Hypothalamus (tissue), 51 donors: ENCODE data around the gene EPB41.

Experiments used
- DNase-seq, 51 donors: peaks; one replicate each; lab custom pipeline; 2025; lab: John Stamatoyannopoulos, UW

EPB41 gene

DNA sequence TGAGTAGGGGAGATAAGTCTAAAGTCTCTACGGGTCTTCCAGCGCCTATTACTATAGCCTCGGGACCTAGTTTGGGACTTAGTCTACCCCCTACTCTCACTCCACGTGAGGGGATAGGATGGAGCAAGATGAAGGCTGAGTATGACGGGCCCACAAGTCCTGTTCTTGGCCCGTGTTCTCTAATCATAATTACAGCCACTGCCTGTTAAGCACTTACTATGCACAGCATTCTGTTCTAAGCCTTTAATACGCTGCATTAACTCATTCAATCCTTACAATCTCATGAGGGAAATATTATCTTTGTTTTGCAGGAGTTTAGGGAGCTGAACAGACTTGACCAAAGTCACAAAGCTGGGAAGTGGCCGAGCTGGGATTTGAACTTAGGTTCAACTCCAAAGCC lies 23.9 kb upstream of the EPB41 start:
- DNase-seq: no peak

DNA sequence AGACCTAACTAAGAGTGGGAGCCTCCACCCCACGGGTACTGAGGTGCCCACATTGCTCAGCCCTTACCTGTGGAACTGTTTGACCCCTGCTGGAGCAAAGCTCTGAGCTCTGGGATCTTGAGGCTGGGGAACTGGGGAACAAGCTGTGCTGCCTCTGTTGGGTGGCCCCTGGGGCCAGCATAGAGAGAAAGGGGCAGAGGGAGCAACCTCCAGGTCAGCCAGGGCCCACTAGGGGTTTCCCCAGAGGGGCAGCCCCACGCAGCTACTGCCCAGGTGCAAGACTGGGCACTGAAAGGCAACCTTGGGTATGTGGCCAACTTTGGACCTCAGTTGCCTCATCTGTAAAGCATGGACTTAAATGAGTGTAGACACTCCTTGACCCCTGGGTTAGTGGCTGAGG lies 23.5 kb upstream of the EPB41 start:
- no peak for DNase-seq

DNA sequence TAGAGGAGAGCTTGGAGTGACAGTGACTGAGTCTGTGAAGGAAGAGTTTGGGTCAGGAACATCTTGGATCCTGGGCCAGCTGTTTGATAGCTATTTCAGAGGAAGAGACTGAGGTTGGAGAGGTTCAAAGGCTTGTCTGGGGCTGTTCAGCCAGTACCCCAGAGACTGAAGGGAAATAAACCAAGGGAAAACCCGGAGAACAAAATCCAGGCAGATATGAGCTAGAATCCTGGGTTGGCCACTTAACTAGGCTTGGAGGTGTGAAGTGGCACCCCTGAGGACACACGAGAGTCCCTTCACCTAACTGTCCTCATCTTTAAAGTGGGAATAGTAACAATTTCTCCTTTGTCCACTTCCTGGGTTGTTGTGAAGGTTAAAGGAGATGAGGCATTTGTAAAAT lies 23.1 kb upstream of the EPB41 start:
- no peak for DNase-seq

DNA sequence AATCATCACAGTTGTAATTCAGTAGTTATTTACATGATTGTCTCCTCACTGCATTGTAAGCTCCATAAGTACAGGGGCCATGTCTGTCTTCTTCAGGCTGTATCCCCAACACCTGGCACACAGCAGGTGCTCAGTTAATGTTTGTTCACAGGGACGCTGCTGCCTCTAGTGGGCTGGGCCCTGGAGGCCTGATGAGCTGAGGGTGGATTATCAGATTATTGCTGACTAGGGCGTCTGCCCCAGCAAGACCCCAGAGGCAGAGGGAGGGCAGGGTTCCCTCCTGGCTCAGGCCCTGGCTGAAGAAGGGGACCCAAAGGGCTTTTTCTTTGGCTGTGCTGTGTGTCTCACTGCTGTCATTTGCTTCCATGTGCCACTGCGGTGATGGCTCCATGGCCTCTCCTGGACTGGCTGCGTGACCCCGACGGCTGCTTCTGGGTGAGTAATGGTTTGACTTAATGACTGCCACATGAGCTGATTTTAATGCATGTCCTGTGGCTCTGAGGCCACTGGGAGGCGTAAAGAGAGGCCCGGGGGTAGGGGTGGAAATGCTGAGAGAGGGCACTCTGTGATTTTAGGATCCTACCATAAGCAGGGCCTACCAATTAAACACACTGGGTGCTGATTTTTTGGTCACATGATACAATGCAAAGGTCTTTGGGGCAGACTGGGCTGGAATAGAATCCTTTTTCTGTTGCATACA lies 20.8 kb upstream of the EPB41 start:
- no peak for DNase-seq

DNA sequence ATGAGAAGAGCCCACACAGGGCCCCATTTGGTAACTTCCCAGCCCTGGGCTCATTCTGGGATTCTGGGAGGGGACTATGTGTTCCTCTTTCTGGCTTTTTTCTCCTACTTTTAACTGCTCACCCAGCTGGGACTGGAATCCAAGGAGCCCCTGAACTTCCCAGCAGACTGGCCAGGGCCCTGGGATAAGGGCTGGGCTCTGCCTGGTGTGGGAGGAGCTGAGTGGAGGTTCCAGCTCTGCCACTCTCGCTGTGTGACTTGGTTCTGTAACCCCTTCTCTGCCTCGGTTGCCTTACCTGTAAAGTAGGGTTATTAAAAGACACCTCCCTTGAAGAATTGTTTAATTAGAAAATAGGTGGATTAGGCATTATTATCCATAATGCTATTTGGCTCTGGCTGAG lies 19.6 kb upstream of the EPB41 start:
- DNase-seq: no peak

DNA sequence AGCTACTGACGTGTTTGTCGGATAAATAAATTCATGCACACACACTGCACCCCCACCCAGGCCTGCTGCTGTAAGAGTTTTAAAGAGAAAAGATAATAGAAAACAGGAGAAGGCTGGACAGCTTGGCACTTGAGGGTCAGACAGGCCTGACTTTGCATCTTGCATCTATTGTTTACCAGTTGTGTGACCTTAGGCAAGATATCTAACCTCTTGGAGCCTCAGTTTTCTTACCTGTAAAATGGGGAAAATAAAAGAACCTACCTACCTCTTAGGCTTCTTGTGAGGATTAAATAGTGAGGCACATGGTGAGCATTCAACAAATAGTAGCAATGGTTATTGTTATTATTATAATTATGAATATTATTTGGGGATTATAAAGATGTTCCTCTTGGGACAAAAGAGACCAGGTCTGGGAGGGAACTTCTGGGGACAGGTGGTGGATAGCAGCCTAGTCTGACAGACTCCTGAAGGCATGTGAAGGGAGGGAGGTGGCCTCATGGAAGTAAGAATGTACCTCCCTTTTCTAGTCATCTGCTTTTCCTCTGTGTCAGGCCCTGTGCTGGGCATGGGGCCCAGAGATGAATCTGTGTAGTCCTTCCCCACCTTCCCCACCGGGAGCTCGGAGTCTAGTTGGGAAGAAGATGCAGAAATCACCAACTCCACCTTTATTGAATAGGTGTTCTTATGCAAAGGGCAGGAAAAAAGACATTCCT lies 18.3 kb upstream of the EPB41 start:
- DNase-seq: no peak

DNA sequence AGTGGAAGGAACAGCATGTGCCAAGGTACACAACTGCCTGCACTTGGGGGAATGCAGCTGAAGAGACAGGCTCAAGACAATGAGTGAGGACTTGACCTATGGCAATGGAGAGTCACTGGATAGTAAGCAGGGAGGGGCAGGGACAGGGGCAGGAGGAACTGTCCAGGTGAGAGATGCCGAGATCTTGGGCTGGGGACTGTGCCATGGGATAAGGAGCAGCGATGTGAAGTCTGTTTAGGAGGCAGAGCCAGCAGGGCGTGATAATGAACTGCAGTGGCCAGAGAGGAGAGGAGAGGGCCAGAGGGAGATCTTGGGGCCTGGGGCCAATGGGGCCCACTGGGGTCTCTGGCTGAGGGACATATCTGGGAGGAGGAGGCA lies 17.8 kb upstream of the EPB41 start:
- no peak for DNase-seq

DNA sequence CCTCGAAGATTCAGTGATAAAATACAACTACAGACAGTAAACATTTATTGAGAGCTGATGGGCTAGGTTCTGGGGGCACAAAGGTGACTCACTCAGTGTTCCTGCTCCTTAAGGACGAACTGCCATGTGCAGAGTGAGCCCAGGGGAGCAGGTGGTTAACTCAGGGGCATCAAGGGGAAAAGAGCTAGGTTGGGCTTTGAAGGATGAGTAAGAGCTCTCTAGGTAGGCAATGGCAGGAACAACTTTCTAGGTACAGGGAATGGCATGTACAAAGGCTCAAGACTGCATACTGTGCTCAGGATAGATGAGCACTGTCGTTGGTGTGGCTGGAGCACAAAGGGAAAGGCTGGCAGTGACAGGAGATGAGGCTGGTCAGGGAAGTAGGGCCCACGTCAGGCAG lies 16.6 kb upstream of the EPB41 start:
- DNase-seq: no peak

DNA sequence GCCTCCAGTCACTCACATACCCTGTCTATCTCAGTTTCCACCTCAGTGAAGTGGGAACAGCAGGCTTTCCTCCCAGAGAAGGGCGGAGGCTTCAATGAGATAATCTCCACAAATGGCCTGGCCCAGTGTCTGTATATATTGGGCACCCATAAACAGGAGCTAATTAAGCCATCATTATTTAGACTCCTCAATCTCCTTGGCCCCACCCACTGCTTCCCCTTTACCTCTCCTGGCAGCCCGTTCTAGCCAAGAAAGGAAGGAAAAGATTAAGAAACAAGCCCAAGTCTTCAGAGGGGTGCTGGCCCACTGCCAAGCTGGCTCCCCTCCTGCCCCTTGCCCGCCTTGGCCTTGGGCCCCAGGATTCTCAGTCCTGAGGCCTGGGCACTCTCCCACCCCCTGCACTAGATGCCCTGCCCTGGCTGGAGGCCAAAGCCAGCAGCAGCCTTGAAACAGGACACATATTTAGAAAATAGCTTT lies 15.9 kb upstream of the EPB41 start:
- peak in 2 of 51 donors; percentile 5 to 28 for DNase-seq

DNA sequence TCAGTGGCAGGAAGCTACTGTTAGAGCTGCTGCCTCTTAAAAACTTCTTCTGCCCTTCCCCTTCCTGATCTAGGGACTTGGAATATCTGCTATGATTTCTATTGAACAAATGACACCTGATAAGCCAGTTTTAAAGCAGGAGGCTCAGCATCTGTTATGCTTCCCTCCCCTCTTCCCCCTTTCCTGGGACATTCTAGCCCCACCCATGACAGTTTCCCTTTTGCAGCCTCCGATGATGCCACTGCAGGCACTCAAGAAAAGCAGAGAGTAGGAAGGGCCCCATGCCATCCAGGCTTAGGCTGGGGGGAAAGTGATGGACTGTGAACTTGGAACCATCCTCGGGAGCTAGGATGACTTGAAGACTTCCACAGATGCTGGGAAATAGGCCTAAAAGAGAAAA lies 15.1 kb upstream of the EPB41 start:
- DNase-seq: no peak

DNA sequence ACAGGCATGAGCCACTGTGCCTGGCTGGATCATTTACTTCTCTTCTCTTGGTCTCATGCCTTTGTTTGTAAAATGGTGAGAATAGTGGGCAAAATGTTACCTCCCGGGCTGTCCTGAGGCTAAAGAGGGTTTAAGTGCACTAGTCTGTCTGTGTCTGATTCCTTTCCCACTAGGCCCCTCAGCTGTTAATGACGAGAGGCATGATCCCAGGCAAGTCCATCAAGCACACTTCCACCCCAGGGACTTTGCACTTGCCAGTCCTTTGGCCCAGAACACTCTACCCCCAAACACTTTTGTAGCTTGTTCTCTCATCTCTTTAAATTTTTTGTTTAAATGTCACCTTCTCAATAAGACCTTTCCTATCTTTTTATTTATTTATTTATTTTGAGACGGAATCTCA lies 13.8 kb upstream of the EPB41 start:
- DNase-seq: no peak

DNA sequence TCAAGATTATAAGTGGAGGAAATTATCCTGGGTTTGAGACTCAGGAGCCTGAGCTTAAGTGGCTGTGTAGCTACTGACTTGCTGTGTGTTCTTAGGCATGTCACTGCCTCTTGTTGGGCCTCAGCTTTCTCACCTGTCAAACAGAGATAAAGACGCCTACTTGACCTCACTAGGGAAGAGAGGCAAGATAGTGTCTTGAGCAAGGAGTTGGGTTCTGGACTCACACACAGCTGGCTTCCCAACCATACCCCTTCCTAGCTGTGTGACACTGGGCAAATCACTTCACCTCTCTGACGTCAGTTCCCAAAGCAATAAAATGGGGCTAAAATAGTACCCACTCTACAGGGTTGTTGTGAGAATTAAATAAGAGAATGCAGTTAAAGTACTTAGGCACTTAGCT lies 11.6 kb upstream of the EPB41 start:
- no peak for DNase-seq

DNA sequence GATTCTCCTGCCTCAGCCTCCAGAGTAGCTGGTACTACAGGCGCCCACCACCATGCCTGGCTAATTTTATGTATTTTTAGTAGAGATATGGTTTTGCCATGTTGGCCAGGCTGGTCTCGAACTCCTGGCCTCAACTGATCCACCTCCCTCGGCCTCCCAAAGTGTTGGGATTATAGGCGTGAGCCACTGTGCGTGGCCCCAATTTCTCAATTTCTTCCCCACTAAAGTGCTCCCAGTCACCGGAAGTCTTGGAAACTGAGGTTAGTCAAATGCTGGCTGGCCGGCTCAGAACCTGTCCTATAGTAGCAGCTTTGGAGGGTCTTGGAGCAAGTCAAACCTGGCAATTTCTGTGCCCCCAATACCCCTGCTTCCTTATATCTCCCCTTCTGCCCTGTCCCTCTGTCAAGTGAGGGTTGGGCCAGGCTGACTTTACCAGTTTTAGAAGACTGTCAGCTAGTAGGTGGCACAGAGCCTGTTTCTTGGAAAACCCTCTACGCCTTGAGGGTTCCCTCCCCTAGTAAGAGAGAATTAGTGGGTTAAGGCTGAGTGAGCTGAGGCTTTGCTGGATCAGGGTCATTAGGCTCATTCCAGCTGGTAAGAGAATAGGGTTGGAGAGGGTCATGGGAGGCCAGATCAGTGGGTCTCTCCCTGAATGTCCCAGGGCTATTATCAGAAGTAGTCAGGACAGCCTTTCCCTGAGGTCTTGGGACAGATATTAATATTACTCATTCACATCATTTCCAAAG lies 8.3 kb upstream of the EPB41 start:
- DNase-seq: no peak

DNA sequence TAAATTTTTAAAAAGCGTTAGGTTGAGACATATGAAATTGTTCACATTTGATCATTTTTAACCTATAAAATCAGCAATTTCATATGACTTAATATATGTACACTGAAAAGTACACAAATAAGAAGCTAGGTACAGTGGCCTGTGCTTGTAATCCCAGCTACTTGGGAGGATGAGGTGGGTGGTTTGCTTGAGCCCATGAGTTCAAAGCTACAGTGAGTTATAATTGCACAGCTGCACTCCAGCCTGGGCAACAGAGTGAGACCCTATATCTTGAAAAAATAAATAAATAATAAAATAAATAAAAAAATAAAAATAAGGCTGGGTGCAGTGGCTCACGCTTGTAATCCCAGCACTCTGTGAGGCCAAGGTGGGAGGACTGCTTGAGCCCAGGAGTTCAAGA lies 5.2 kb upstream of the EPB41 start:
- DNase-seq: no peak

DNA sequence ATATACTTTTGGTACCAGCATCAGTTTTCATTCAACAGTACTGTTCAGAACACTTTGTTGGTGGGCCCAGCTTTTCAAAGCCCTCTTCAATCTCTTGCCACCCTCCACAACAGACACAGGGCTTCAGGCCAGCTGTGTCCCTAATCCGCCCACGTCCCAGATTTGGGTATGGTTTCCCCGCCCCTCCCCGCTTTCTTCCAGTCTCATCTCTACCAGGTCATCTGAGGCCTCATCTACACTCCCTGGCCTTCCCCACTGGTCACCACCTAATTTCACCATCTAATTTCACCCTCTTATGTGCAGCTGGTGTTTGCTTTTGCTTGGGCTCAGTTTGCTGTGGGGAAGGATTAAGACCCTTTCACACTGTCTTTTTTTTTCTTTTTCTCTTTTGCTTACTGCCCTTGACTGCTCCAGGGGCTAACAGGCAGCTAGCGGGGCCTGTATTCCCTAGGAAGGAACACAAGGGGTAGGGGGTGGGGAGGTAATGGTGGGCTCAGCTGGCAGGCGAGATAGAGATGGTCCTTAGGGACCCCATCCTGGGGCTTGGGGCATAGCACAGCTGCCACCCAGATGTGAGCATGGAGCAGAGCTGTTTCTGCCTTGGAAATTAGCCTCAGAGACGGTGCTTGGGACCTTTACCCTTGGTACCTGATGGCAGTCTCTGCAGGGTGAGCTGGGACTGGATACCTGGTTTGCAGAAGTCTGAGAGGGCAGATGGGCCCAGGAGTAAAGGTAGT lies 3.8 kb upstream of the EPB41 start:
- no peak for DNase-seq

DNA sequence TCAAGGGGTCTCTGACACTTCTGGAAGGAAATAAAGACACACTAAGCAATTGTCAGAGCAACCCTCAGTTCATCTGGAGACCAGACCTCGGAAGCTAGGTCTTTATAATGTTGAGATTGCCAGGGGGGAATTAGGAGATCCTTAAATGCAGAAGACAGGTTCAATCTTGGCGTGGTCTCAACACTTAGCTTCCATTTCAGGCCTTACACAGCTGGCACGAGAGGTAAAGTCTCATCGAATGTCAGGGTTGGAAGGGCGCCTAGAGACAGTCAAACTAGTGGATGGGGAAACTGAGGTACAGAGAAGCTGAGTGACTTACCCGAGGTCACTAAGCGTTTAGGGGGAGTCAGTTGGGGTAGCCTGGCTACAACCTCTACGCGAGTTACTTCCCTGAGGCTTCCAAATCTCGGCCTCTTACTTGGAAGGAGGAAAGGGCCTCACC lies 562 bp upstream of the EPB41 start:
- DNase-seq: no peak

DNA sequence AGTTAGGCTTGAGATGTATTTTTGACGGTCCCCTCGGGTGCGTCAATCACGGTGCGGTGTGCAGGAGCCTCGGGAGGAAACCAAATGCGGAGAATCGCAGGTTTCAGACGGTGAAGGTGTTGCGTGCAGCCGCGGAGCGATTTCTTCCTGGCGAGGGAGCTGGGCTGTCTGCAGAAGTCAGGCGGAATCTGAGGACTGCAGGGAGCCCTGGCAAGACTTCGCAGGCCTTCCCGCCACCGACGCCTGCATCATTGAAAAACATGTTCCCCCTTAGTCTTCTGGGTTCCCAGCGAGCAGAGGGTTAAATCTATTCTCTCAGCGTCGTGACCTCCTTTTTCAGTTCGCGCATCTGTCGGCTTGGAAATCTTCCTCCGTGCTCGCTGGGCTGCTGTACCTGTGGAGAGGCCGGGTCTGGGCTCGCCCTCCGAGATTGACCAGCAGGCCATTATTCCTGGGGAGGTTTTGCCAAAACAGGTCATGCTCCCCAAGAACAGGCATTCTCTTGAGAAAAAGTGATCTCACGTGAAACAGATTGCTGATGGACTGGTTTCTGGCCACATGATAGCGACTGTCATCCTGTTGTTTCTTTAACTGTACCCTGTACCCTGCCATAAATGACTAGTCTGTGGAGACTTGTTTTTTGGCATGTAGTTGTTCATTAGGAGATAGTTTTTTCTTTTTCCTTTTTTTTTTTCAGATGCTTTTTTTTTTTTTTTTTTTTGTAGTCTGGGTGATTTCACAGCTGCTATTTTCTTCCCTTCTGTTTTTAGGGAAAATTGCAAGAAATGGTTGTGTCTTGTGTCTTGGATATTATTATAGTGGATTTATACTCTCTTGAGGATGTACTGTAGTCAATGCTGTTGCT lies 894 bp downstream of the EPB41 start:
- DNase-seq: peak in 13 of 51 donors; percentile 9 to 55 (median 24)

DNA sequence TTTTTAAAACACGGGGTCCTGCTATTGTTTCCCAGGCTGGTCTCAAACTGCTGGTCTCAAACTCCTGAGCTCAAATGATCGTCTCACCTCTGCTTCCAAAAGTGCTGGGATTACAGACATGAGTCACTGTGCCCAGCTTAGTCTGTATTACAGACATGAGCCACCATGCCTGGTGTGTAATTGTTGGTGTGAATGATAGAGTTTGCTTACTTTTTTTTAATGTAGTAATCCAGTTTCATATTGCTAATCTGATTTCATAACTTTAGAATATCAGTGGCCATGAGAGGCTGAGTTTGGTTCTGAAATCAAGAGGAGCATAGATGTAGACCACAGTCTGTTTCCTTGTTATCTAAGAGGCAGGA lies 3.4 kb downstream of the EPB41 start:
- no peak for DNase-seq

DNA sequence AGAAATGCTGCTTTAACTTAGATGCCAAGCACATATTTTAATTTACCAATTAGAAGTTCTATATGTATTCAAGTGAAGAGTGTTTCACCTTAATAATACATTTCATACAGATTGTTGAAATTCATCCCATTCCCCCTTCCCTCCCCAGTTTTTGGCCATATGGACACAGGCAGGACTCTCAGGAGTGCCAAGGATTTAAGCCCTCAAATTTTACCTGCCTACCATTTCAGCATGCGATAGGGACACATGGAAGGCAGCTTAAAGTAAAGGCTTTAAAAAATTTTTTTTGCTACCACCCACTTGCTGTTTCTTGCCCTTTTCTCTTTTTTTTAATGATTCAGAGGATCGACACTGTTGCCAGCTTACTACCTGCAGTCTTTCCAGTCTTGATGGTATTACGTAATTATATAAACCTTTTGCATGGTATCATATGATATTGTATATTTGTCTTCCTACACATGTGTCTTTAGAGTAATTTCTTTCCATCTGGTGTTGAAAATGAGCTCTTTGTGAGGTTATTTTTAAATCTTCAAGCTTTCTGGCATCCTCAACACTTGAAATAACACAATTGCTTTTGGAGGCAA lies 7.0 kb downstream of the EPB41 start:
- no peak for DNase-seq
